Activated CD4-positive, alpha-beta T cell treated with anti-CD3 and anti-CD28 coated beads, Interleukin-2, amount 50 U/mL, for 24 hours (primary cell): ENCODE measurements around the gene KCND3.

Experiments
- DNase-seq, 2 donors: peaks; one replicate each; pipeline ENCODE4 v3.0.0-alpha.2; 2020; ENCODE audit warnings: low read depth in 1 of 2, low spot score in 1 of 2

Gene KCND3

DNA sequence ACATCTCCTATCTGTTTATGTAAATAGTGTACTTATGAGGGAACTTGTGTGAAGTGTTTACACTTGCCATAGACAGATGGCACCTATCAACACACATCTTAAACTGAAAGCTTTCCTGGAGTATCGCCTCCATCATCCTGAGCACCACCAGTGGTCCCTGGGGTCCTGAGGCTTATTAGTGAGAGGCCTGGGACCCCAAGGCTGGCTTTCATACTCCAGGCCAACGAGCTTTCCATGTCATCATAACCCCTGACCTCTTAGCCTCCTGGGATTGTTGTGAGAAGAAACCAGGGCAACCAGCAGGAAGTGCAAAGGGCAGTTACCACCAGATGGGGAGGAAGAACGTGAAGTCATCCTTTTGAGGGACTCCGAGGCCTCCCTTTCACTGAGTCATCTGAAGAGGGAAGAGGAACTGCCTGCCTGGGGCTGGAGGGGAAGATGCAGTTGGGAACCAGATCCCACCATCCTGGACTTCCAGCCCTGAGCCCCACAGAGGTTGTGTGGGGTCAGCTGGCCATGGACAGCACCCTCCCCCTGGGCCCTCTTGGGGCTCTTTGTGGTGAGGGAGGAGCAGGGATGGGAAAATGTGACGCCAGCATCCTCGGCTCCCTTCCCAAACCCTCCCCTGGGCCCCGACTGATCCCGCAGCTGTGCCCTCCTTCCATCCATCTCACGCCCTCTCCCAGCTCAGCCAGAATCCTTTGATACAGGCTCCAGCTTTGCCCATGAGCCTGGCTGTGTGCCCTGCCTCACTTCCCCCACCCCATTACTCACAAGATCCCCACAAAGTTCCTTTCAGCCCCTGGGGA is 256.1 kb downstream of the KCND3 start:
- no peak for DNase-seq

GRCh38 chr1:111732718-111733117 is 256.8 kb downstream of the KCND3 start:
- no peak for DNase-seq

DNA sequence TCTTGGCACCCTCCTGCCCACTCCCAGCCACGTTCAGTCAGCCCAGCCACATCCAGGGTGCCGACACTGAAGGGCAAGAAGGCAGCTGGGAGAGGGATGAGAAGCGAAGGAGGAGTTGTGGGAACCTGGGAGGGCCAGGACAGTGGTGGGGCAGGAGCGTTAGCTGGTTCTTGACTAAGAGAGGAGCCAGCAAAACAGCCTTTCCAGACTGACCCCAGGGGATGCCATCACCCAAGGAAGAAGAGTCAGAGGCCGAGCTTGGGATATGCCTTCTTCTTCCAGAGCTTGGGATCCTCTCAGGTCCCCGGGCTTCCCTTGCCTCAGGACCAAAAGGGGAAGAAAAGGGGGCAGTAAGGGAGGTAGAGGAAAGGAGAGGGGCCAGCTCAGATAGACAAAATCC is 257.5 kb downstream of the KCND3 start:
- DNase-seq, result no peak

DNA sequence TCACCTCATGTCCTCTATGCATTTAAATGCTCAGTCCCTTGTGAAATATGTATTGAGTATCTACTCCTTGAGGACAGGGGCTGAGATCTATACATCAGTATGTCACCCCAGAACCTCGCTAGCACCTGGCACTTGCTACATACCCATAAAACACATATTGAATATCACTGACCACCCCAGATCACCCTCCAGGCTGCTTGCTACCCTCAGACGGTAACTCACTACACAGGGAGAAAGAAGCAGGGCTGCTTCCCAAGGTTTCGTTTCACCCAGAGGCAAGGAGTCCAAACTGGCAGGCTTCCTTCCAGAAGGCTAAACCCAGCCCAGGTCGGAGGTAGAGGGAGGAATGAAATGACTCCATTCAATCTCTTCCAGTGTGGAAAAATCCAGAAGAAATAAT is 258.8 kb downstream of the KCND3 start:
- DNase-seq, result no peak

DNA sequence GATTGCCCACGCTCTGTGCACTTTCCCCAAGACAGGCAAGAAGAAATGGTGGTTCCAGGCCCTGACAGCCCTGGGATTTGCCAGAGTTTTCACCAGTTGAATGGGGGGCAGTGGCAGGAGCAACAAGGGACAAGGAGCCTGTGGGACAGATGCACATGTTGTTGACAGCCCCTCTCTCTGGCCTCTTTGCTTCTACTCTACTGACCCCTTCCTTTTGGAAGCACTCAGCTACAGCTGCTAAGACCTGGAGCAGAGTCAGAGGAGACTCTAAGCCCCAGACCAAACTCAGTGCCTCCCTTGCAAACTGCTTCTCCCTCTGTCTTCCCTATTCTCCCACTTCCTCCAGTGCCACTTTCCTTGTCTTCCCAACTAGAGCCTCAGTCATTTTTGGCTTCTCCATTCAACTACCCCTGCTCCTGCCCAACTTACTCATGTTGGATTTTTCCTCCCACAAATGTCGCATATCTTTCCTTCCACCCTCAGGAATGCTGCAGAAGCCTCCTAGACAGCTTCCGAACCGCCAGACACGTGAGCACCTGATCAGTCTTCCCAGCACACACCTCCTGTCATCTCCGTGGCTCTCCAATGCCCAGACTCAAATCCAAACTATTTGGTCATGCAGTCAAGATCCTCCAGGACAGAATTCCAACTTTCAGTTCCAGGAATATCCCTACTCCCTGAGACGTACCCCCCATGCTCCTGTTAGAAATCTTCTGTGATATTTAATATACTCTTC is 259.4 kb downstream of the KCND3 start:
- no peak for DNase-seq

- DNase-seq, result no peak
Measured at GRCh38 chr1:111729271-111729921, 260.1 kb downstream of the KCND3 start.

GRCh38 chr1:111727056-111727455 is 262.4 kb downstream of the KCND3 start:
- DNase-seq, result no peak

- no peak for DNase-seq
Measured at GRCh38 chr1:111725192-111725591, 264.3 kb downstream of the KCND3 start.

DNA sequence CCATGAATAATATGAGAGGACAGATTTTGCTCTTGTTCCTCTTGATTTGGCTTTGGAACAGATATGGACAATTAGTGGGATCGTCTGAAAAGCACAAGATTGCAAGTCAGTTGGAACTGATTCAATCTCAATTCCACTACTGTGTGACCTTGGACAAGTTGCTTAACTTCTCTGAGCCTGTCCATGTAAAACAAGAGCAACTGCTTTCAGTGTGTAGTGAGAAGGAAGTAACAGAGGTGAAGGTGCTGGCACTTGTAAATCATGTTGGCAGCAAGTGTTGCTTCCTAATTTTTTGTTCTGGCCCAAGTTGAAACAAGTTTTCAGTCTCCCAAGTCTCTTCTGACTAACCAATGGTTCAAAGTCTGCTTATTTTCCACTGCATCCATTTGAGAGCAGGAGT is 265.6 kb downstream of the KCND3 start:
- no peak for DNase-seq

DNA sequence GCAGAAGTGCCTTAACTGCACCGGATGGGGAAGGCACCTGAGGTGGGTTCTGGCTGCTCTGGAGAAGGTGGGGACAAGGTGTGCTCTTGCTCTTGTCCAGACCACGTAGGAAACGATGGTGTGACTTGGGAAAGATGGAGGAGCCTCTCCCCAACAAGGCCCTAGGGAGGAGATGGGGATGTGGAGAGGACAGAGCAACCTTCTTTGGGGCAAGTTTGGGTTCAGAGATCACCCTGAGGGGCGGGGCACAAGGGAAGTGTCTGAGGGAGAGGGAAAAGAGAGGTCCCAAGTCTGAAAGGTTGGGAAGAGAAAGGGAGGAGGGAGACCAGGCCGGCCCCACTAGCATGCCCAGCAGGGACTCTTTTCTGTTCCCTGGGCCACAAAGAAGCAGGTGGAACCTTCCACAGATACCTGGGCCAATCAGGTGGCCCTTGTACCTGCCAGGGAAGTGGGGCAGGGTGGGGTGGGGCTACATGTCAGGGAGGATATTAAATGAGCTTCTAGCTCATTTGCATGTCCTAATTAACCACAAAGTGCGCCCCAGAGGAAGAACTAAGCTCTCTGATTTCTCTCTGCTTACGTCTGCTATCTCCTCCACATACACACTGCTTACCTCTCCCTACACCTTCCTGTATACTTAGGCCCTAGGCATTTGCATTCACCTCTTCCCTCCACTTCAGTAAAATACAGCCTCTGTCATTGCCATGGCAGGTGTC is 266.2 kb downstream of the KCND3 start:
- DNase-seq, result no peak

DNA sequence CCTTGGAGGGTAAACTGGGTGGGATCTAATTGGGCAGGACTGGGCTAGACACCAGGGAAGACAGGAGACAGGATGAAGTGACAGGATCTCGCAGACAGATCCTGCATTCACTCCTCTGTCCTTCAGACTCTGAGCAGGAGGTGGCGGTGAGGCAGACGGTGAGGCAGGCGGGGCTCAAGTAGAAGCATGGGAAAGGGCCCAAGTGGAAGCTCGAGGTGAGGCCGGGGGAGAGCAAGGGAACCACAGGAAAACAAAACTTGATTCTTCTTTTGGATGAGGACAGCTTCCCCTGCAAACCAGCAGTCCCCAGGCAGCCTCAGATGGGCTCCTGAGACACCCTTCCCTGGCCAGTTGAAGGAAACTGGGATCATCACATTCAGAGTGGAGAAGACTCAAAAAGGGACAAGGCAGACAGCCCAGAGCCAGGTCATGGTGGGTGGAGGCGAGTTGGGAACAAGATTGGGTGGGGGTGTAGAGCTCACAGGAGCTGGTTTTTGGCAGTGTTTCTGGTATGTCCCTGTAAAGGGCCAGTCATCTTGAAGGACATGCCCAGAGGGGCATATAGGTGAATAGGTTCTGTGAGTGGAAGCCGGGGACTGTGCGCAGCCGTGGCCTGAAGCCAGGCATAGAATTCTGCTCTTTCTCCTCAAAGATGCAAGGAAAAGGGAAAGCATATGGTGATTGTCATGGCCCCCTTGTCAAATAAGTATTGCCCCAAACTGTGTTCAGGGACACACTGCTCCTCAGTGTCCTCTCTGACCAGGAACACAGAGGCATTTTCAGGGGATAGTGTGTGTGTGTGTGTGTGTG is 268.3 kb downstream of the KCND3 start:
- no peak for DNase-seq
